HepG2 (cell line): ENCODE measurements around the gene ARHGEF16. TPM values are rescaled to one million over a fixed set of nuclear protein-coding genes. Genes with fewer than 3 reads are reported as not detected.

ENCODE experiments used
- ATAC-seq: fragments of 200-7000 bp; cut with Tn5 transposase; 3 replicates; pipeline ENCODE4 v1.9.1; 2020; ENCODE audit warnings: mild to moderate bottlenecking, moderate library complexity
- BruUV-seq: library from RNA; stranded (reverse); fragments of 400-500 nt; replicated peaks from 2 replicates; lab custom pipeline; 2021; lab: Mats Ljungman, UMichigan
- CTCF ChIA-PET: fragments of 300-600 bp; formaldehyde crosslinking; extraction: SDS; loops from one replicate; lab custom pipeline; 2021; ENCODE audit warnings: low total read pairs, inconsistent platforms, low intra/inter-chr PET ratio; lab: Yijun Ruan, JAX
- POLR2A ChIA-PET: fragments of 350-600 bp; sonication (Branson Sonifier 250); formaldehyde crosslinking; loops from one replicate; lab custom pipeline; 2020; ENCODE audit warnings: antibody characterized with exemption, inconsistent platforms; lab: Yijun Ruan, JAX
- DNase-seq: peaks from one replicate; pipeline ENCODE4 v3.0.0-alpha.2; 2015; ENCODE audit warnings: low spot score
- FAIRE-seq: peaks from 3 replicates; lab custom pipeline; 2011; peaks lifted over from hg19 to GRCh38; lab: Jason Lieb, UNC
- H2AFZ ChIP-seq: one replicate; pipeline ENCODE4 v1.6.1; 2011; ENCODE audit warnings: low read length, inconsistent platforms
- H3K27ac ChIP-seq: fragments of 300-600 bp; 3 replicates; pipeline ENCODE4 v1.8.0; 2011; ENCODE audit warnings: mixed run types, mild to moderate bottlenecking, mixed read lengths, low read length, inconsistent platforms; ENCODE audit not compliant: insufficient read depth; ENCODE audit errors: extremely low read length
- H3K27me3 ChIP-seq, 2 experiments: fragments of 200-600 bp in 1 of 2; 2 replicates in 1 of 2; 3 replicates in 1 of 2; pipeline versions ENCODE4 v1.6.0 to v1.8.0; 2011; ENCODE audit warnings: low read length in 2 of 2, mild to moderate bottlenecking in 2 of 2, moderate library complexity in 2 of 2, inconsistent platforms in 1 of 2; ENCODE audit not compliant: insufficient read depth in 2 of 2, control insufficient read depth in 1 of 2
- H3K36me3 ChIP-seq, 2 experiments: fragments of 200-600 bp in 1 of 2; replicated peaks in 1 of 2; 2 replicates in 1 of 2; 3 replicates in 1 of 2; pipeline versions ENCODE4 v1.5.1 to v1.8.0; 2011; ENCODE audit warnings: low read length in 2 of 2, inconsistent platforms in 1 of 2; ENCODE audit not compliant: insufficient read depth in 2 of 2, control insufficient read depth in 1 of 2
- H3K4me1 ChIP-seq: 2 replicates; pipeline ENCODE4 v1.5.1; 2012; ENCODE audit warnings: low read length, inconsistent platforms; ENCODE audit not compliant: insufficient read depth
- H3K4me2 ChIP-seq: 2 replicates; pipeline ENCODE4 v1.6.0; 2011; ENCODE audit warnings: low read depth, low read length, inconsistent platforms
- H3K4me3 ChIP-seq, 3 experiments: fragments of 200-600 bp in 1 of 3; sonication (generic), shearing (Covaris generic) in 1 of 3; replicated peaks in 1 of 3; 2 replicates each; pipeline ENCODE4 v1.5.1; 2011 to 2016; ENCODE audit warnings: low read length in 3 of 3, inconsistent platforms in 2 of 3, low read depth in 2 of 3, mild to moderate bottlenecking in 2 of 3, control low read depth in 1 of 3, mixed read lengths in 1 of 3; ENCODE audit not compliant: insufficient read depth in 1 of 3
- H3K79me2 ChIP-seq: one replicate; pipeline ENCODE4 v1.6.1; 2011; ENCODE audit warnings: low read length, inconsistent platforms; ENCODE audit not compliant: insufficient read depth
- H3K9ac ChIP-seq: 2 replicates; pipeline ENCODE4 v1.6.0; 2011; ENCODE audit warnings: mild to moderate bottlenecking, low read depth, low read length, inconsistent platforms; ENCODE audit not compliant: insufficient read depth
- H3K9me3 ChIP-seq: 2 replicates; pipeline ENCODE4 v1.5.1; 2012; ENCODE audit warnings: mild to moderate bottlenecking, low read length
- H4K20me1 ChIP-seq: 2 replicates; pipeline ENCODE4 v1.6.0; 2011; ENCODE audit warnings: inconsistent platforms, mild to moderate bottlenecking, low read length, moderate library complexity; ENCODE audit not compliant: insufficient read depth
- GTF3A ChIP-seq: sonication (generic); formaldehyde crosslinking; conservative IDR thresholded peaks from 2 replicates; pipeline ENCODE4 v1.4.0; 2020; ENCODE audit warnings: mild to moderate bottlenecking, missing genetic modification reagents
- HHEX ChIP-seq: IDR thresholded peaks from 2 replicates; pipeline ENCODE4 v1.6.1; 2016; ENCODE audit warnings: control low read depth
- KDM6A ChIP-seq: IDR thresholded peaks from 2 replicates; pipeline ENCODE4 v1.6.1; 2016; ENCODE audit warnings: low read depth
- KLF12 ChIP-seq: sonication (generic); formaldehyde crosslinking; IDR thresholded peaks from 2 replicates; pipeline ENCODE4 v1.4.0; 2020; ENCODE audit warnings: missing genetic modification reagents, borderline replicate concordance
- PTBP1 ChIP-seq: fragments of 200-400 bp; formaldehyde crosslinking; IDR thresholded peaks from 2 replicates; pipeline ENCODE4 v1.6.1; 2018; ENCODE audit warnings: low read length, low read depth; ENCODE audit not compliant: poor library complexity, severe bottlenecking
- SOX6 ChIP-seq, 2 experiments: fragments of 450-650 bp in 1 of 2; sonication (generic) in 1 of 2; formaldehyde crosslinking in 1 of 2; IDR thresholded peaks; 2 replicates each; pipeline versions ENCODE4 v1.4.0 to v1.6.1; 2017 to 2020; ENCODE audit warnings: antibody characterized with exemption in 1 of 2, mild to moderate bottlenecking in 1 of 2, missing genetic modification reagents in 1 of 2
- TEAD2 ChIP-seq: sonication (generic); formaldehyde crosslinking; IDR thresholded peaks from 2 replicates; pipeline ENCODE4 v1.9.0; 2021; ENCODE audit warnings: missing genetic modification reagents
- ZBTB38 ChIP-seq: sonication (generic); formaldehyde crosslinking; IDR thresholded peaks from 2 replicates; pipeline ENCODE4 v1.5.1; 2020; ENCODE audit warnings: mild to moderate bottlenecking, missing genetic modification reagents
- ZFY ChIP-seq: sonication (generic); formaldehyde crosslinking; IDR thresholded peaks from 2 replicates; pipeline ENCODE4 v1.4.0; 2020; ENCODE audit warnings: missing genetic modification reagents
- ZNF567 ChIP-seq: sonication (generic); formaldehyde crosslinking; IDR thresholded peaks from 2 replicates; pipeline ENCODE4 v1.8.1; 2023; ENCODE audit warnings: mild to moderate bottlenecking, missing genetic modification reagents, borderline replicate concordance
- ZNF569 ChIP-seq: sonication (generic); formaldehyde crosslinking; IDR thresholded peaks from 2 replicates; pipeline ENCODE4 v1.5.0; 2020; ENCODE audit warnings: mild to moderate bottlenecking, missing genetic modification reagents, moderate library complexity, borderline replicate concordance
- ZNF780A ChIP-seq: sonication (generic); formaldehyde crosslinking; IDR thresholded peaks from 2 replicates; pipeline ENCODE4 v1.8.0; 2022; ENCODE audit warnings: mild to moderate bottlenecking, missing genetic modification reagents, moderate library complexity
- ZNF850 ChIP-seq: sonication (generic); formaldehyde crosslinking; conservative IDR thresholded peaks from 2 replicates; pipeline ENCODE4 v1.9.0; 2021; ENCODE audit warnings: mild to moderate bottlenecking, missing genetic modification reagents
- WGBS: methylation state at CpG from one replicate; pipeline ENCODE4 v1.1.6; 2017; ENCODE audit warnings: low lambda C conversion rate; 5-methylcytosine and 5-hydroxymethylcytosine counted together
- in situ Hi-C: cut with HindIII; loops from 2 replicates; pipeline ENCODE4 v1.10.0; 2017; ENCODE audit warnings: low pct_unique_long_range_greater_than_20kb; ENCODE audit not compliant: extremely low pct_ligation_motif_present
- intact Hi-C: fragments of 100-400 bp; cut with micrococcal nuclease; formaldehyde crosslinking; loops from one replicate; pipeline ENCODE4 v1.10.0; 2022; ENCODE audit not compliant: unreplicated experiment
- polyA plus RNA-seq, 8 experiments: library from polyadenylated mRNA; depleted of rRNA in 3 of 8; stranded (reverse) in 7 of 8; unstranded in 1 of 8; fragments of >200 nt; fragmentation: Illumina TruSeq in 4 of 8; extraction: Trizol in 4 of 8; gene quantifications; 2 replicates each; pipeline versions ENCODE4 v1.2.1 to v1.2.3, GENCODE V29; 2011 to 2016; ENCODE audit warnings: low read depth in 4 of 8, missing spikeins in 1 of 8, mixed read lengths in 1 of 8; ENCODE audit not compliant: insufficient read depth in 1 of 8
- total RNA-seq, 5 experiments: library from RNA; depleted of rRNA; stranded (reverse); fragments of >200 nt; fragmentation: Illumina TruSeq; extraction: Trizol; gene quantifications; 2 replicates each; pipeline ENCODE4 v1.2.3, GENCODE V29; 2016; ENCODE audit warnings: low read depth in 1 of 5
- TF ChIP-seq, protein P1 (sequence below): sonication (generic); formaldehyde crosslinking; IDR thresholded peaks from 2 replicates; pipeline ENCODE4 v1.5.0; 2020; ENCODE audit warnings: missing genetic modification reagents
- TF ChIP-seq, protein P2 (sequence below): sonication (generic); formaldehyde crosslinking; IDR thresholded peaks from 2 replicates; pipeline ENCODE4 v1.4.0; 2020; ENCODE audit warnings: missing genetic modification reagents, borderline replicate concordance
- TF ChIP-seq, protein P3 (sequence below): IDR thresholded peaks from 2 replicates; pipeline ENCODE4 v1.6.1; 2012; ENCODE audit warnings: low read length, improper control_type of control experiment
- TF ChIP-seq, protein P4 (sequence below): sonication (generic); formaldehyde crosslinking; IDR thresholded peaks from 2 replicates; pipeline ENCODE4 v1.5.1; 2020; ENCODE audit warnings: missing genetic modification reagents, mild to moderate bottlenecking, borderline replicate concordance
- TF ChIP-seq, protein P5 (sequence below): sonication (generic); formaldehyde crosslinking; IDR thresholded peaks from 2 replicates; pipeline ENCODE4 v1.4.0; 2020; ENCODE audit warnings: missing genetic modification reagents; ENCODE audit errors: not compliant biosample characterization

Gene ARHGEF16
- total and polyA plus RNA-seq, 2 of the 13 experiments (the other 11 are each of a cell fraction or from before 2014, with no cell fraction given): 20.3 to 39.9 TPM

- no TSS peak for BruUV-seq
- no peak for DNase-seq
- no peak for ATAC-seq
- WGBS: no CpG with 5 or more reads among the region's 15 CpGs
- H3K4me1 ChIP-seq: peaks cover 9% of the 10 kb centered on the region; the same call in 1 of the 2 replicates
- H3K9me3 ChIP-seq: no peaks in the 10 kb centered on the region
- H3K36me3 ChIP-seq: no peaks in the 10 kb centered on the region
- in situ Hi-C loops (no loop called here), intact Hi-C loops (no loop called here)
- no peak overlapping the region for H3K9ac ChIP-seq
- H3K4me2 ChIP-seq: no peak overlapping the region
- no peak overlapping the region for H3K4me3 ChIP-seq
- peaks cover 10 to 39% of the 10 kb centered on the region in 2 experiments for H3K27me3 ChIP-seq
- no peaks in the 10 kb centered on the region for H4K20me1 ChIP-seq
- no peak for FAIRE-seq
- ChIA-PET CTCF (no interaction called here), POLR2A (no interaction called here)
- no peak overlapping the region for H3K27ac ChIP-seq
- no peaks in the 10 kb centered on the region for H3K79me2 ChIP-seq
- no peak overlapping the region for H2AFZ ChIP-seq
- TF ChIP-seq HHEX (CRISPR knock-in tag) (no peak), PTBP1 (no peak), KDM6A (CRISPR knock-in tag) (no peak), ZNF780A (no peak), TEAD2 (CRISPR knock-in tag) (no peak), ZNF850 (CRISPR knock-in tag) (no peak), ZNF567 (CRISPR knock-in tag) (no peak), GTF3A (no peak), ZFY (CRISPR knock-in tag) (no peak), SOX6 (IDR thresholded peaks at IDR 0.05) (no peak), SOX6 (CRISPR knock-in tag; IDR thresholded peaks at IDR 0.05) (no peak), ZNF569 (CRISPR knock-in tag) (no peak), ZBTB38 (CRISPR knock-in tag) (no peak), KLF12 (no peak)
- TF ChIP-seq, protein P1, sequence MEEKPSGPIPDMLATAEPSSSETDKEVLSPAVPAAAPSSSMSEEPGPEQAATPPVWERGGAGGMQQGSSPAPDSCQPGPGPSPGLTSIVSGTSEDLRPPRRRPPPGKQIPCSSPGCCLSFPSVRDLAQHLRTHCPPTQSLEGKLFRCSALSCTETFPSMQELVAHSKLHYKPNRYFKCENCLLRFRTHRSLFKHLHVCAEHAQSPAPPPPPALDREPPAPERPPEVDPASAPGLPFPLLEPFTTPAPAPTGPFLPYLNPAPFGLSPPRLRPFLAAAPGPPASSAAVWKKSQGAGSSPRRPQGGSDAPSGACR (CRISPR knock-in tag): no peak
- TF ChIP-seq, protein P2, sequence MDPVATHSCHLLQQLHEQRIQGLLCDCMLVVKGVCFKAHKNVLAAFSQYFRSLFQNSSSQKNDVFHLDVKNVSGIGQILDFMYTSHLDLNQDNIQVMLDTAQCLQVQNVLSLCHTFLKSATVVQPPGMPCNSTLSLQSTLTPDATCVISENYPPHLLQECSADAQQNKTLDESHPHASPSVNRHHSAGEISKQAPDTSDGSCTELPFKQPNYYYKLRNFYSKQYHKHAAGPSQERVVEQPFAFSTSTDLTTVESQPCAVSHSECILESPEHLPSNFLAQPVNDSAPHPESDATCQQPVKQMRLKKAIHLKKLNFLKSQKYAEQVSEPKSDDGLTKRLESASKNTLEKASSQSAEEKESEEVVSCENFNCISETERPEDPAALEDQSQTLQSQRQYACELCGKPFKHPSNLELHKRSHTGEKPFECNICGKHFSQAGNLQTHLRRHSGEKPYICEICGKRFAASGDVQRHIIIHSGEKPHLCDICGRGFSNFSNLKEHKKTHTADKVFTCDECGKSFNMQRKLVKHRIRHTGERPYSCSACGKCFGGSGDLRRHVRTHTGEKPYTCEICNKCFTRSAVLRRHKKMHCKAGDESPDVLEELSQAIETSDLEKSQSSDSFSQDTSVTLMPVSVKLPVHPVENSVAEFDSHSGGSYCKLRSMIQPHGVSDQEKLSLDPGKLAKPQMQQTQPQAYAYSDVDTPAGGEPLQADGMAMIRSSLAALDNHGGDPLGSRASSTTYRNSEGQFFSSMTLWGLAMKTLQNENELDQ (CRISPR knock-in tag): no peak
- TF ChIP-seq, protein P3, sequence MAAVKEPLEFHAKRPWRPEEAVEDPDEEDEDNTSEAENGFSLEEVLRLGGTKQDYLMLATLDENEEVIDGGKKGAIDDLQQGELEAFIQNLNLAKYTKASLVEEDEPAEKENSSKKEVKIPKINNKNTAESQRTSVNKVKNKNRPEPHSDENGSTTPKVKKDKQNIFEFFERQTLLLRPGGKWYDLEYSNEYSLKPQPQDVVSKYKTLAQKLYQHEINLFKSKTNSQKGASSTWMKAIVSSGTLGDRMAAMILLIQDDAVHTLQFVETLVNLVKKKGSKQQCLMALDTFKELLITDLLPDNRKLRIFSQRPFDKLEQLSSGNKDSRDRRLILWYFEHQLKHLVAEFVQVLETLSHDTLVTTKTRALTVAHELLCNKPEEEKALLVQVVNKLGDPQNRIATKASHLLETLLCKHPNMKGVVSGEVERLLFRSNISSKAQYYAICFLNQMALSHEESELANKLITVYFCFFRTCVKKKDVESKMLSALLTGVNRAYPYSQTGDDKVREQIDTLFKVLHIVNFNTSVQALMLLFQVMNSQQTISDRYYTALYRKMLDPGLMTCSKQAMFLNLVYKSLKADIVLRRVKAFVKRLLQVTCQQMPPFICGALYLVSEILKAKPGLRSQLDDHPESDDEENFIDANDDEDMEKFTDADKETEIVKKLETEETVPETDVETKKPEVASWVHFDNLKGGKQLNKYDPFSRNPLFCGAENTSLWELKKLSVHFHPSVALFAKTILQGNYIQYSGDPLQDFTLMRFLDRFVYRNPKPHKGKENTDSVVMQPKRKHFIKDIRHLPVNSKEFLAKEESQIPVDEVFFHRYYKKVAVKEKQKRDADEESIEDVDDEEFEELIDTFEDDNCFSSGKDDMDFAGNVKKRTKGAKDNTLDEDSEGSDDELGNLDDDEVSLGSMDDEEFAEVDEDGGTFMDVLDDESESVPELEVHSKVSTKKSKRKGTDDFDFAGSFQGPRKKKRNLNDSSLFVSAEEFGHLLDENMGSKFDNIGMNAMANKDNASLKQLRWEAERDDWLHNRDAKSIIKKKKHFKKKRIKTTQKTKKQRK: no peak
- TF ChIP-seq, protein P4, sequence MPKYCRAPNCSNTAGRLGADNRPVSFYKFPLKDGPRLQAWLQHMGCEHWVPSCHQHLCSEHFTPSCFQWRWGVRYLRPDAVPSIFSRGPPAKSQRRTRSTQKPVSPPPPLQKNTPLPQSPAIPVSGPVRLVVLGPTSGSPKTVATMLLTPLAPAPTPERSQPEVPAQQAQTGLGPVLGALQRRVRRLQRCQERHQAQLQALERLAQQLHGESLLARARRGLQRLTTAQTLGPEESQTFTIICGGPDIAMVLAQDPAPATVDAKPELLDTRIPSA (CRISPR knock-in tag): no peak
- TF ChIP-seq, protein P5, sequence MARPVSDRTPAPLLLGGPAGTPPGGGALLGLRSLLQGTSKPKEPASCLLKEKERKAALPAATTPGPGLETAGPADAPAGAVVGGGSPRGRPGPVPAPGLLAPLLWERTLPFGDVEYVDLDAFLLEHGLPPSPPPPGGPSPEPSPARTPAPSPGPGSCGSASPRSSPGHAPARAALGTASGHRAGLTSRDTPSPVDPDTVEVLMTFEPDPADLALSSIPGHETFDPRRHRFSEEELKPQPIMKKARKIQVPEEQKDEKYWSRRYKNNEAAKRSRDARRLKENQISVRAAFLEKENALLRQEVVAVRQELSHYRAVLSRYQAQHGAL (CRISPR knock-in tag): no peak
These were observed 22.2 kb upstream of the ARHGEF16 start for GRCh38 chr1:3432306-3432705.
